HG03159 (cell line): ENCODE data around the gene PRCD.
"Not testable (repeated sequence)": the region's sequence is repeated elsewhere in the genome, so short reads cannot be mapped to it uniquely, and the experiment has no call there.

Source experiments
- ATAC-seq: cut with Tn5 transposase; IDR thresholded peaks from one replicate; pipeline ENCODE4 v1.9.1; 2021; ENCODE audit warnings: mild to moderate bottlenecking, moderate library complexity; ENCODE audit not compliant: unreplicated experiment

PRCD gene

DNA sequence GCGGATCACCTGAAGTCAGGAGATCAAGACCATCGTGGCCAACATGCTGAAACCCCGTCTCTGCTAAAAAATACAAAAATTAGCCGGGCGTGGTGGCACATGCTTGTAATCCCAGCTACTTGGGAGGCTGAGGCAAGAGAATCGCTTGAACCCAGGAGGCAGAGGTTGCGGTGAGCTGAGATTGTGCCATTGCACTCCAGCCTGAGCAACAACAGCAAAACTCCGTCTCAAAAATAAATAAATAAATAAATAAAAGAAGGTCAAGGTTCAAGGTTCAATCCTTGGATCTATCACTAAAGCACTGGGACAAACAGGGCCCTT is 14.4 kb upstream of the PRCD start:
- ATAC-seq: not testable (repeated sequence)

- ATAC-seq: not testable (repeated sequence)
These were observed 12.8 kb upstream of the PRCD start for GRCh38 chr17:76527016-76527415.

GRCh38 chr17:76527430-76528111 is 12.3 kb upstream of the PRCD start:
- ATAC-seq: no peak

GRCh38 chr17:76528156-76528527 is 11.7 kb upstream of the PRCD start:
- ATAC-seq: no peak

- ATAC-seq: no peak
These were observed 11.2 kb upstream of the PRCD start for GRCh38 chr17:76528528-76529223.

DNA sequence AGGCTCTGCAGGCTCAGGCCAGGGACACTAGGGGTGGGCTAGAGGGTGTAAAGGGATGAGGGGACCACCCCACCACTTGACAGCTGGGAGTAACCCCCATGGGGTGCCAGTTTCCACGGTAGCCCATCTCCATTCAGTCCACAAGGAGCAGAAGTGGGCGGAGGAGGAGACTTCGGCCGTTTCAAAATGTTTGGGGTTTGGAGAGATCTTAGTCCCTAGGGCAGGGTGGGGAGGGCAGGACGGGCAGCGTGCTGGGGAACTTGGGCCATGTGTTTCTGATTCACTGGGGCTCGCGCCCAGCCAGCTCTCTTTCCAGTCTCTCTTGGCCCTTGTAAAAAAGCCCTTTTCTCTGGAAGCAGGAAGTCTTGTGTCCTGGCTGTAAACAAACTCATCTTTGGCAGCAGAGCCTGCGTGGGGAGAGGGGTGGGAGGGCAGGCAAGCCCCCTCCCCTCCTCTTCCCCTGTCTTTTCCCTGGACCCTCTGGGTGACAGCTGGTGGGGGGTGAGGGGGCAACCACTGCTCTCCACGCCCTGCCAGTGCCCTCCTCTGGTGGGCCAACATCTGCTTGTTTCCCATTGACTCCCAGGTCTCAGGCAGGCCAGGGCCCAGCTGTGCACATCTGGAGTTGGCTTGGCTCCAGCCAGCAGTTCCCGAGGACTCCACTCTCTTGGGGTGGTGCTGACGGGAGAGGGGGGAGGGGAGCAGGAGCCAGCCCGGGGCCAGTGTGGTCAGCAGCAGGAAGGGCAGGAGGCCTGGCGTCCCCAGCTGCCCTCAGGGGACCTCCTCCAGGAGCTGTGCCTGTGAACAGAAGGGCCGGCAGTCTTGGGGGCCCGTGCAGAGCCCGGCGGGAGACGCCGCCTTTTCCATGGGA is 10.4 kb upstream of the PRCD start:
- ATAC-seq: no peak

- ATAC-seq: no peak
These were observed 9.6 kb upstream of the PRCD start for GRCh38 chr17:76530095-76530723.

DNA sequence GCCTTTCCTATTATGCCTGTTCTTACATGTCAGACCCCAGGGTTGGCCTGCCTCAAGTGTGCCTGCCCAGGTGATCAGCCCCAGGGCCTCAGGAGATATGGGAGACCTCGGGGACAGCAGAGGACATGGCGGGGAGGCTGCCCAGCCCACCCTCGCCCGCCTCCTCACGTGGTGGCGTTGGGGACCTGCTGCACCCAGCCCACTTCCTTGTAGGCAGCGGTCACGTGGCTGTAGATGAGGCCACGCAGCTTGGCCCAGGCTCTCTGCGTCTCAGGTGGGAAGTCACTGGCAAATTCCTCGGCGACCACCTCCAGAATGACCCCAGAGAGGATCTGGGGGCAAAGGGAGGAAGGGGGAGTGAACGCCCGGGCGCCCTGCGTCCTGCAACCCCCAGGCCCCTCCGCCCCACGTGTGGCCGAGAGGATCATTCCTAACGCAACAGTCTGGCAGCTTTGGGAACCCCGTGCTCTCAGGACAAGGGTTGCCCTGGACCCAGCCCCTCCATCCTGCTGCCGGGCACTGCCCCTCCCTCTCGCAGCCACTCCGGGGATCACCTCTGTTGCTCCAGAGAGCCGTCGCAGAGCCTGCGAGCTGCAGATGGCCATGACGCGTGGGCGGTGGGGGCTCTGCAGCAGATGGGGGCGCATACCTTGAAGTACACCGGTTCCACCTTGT is 8.9 kb upstream of the PRCD start:
- ATAC-seq: no peak

- ATAC-seq: no peak
These were observed 8.3 kb upstream of the PRCD start for GRCh38 chr17:76531486-76532038.

DNA sequence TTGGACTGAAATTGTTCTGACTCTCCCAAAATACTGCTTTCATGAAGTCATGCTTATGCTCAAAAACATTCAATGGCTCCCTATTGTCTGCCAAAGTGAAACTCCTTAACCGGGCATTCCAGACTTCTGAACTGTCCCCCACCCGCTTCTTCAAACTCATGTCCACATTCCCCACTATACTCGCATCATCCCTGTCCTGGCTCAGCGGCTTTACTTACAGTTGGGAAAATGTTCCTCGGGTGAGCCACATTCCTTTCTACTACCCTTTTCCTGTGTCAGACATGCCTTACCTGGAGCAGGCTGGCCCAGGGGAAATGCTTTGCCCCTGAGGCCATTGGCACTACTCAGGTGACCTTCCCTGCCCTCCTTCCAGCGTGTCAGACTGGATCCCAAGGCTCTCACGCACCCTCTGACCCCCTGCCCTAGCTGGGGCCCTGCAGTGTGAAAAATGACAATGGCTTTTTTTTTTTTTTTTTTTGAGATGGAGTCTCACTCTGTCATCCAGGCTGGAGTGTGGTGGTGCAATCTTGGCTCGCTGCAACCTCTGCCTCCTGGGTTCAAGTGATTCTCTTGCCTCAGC is 7.7 kb upstream of the PRCD start:
- no peak for ATAC-seq

GRCh38 chr17:76533640-76534359 is 6.0 kb upstream of the PRCD start:
- ATAC-seq: not testable (repeated sequence)

GRCh38 chr17:76534831-76535732 is 4.8 kb upstream of the PRCD start:
- ATAC-seq: no peak

DNA sequence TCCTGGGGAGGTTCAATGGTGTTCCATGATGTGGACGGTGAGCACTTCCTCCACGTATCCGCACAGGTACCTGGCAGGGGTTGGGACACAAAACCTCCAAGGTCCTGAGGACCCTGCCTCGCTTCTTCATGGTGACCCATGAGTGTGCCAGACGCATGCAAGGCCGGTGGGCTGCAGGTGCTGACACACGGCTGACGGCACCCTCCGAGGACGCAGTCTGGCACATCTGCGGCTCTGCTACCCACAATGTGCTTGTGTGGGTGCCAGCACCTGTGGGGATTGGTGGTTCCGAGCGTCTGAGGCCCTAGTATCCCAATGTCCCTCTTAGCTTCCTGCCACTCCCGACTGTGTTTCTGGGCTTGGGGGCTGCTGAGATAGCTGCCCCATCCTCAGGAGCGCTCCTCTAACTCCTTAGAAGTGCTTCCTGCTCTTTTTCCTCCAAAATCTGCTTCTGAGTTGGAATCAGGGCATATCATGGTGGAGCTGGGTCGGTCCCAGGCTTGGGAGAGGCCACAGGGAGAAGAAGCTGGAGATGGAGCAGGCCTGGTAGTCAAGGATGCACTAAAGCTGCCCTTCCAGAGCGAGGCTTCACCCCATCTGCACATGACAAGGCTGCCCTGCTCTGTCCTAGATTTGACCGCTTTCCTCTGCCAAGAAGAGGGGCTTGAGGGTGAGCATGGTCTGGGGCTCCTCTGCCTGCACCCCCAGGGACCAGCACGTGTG is 3.9 kb upstream of the PRCD start:
- no peak for ATAC-seq

- no peak for ATAC-seq
These were observed 3.1 kb upstream of the PRCD start for GRCh38 chr17:76536511-76537287.

- ATAC-seq: no peak
These were observed 2.6 kb upstream of the PRCD start for GRCh38 chr17:76537288-76537577.

GRCh38 chr17:76537578-76538280 is 2.1 kb upstream of the PRCD start, which contains the start of gene CYGB:
TSS of gene CYGB (minus strand) at chr17:76537709. CDS start at chr17:76537542, 167 bp downstream.
- ATAC-seq: no peak
